CD8-positive, alpha-beta memory T cell (primary cell): ENCODE data around the gene MAPK10. TPM values are rescaled to one million over a fixed set of nuclear protein-coding genes. Genes with fewer than 3 reads are reported as not detected.

Experiments used
- polyA plus RNA-seq: library from polyadenylated mRNA; unstranded; fragments of 300-500 nt; fragmentation: Illumina TruSeq; gene quantifications from one replicate; pipeline ENCODE4 v1.2.3, GENCODE V29; 2021
- total RNA-seq, 2 experiments: library from RNA; stranded (reverse); gene quantifications; one replicate each; pipeline ENCODE4 v1.2.3, GENCODE V29; 2021

The MAPK10 gene
- total and polyA plus RNA-seq, 3 experiments from 2014 or later: not detected

Other genes starting within 250 kb of the MAPK10 start
- under 1 TPM; 0.07 to 0.53 TPM for gene PTPN13, start 234.3 kb upstream of the MAPK10 start, total RNA-seq
- 1.3 TPM for gene PTPN13, start 234.3 kb upstream of the MAPK10 start, polyA plus RNA-seq